T-helper 17 cell (primary cell): Measurements from ENCODE around the gene SDHA. TPM values are rescaled to one million over a fixed set of nuclear protein-coding genes. Genes with fewer than 3 reads are reported as not detected.
"Not testable (repeated sequence)": the region's sequence is repeated elsewhere in the genome, so short reads cannot be mapped to it uniquely, and the experiment has no call there.

ENCODE experiments used
- ATAC-seq: fragments of 150-1000 bp; cut with Tn5 transposase; 2 replicates; pipeline ENCODE4 v1.10.0; 2021; ENCODE audit warnings: mild to moderate bottlenecking, moderate library complexity
- DNase-seq, 3 donors: peaks; one replicate each; pipeline versions ENCODE4 v3.0.0 to v3.0.0-alpha.2; 2020 to 2021
- H3K9me3 ChIP-seq: one replicate; pipeline ENCODE4 v1.7.0; 2013; ENCODE audit warnings: low read length, mild to moderate bottlenecking; ENCODE audit not compliant: control insufficient read depth, poor library complexity, severe bottlenecking
- H3K27ac Mint-ChIP-seq: one replicate; pipeline ENCODE4 v1.8.0; 2022; ENCODE audit warnings: mild to moderate bottlenecking, moderate library complexity, mixed read lengths
- H3K27me3 Mint-ChIP-seq: one replicate; pipeline ENCODE4 v1.8.0; 2022; ENCODE audit warnings: mixed read lengths
- H3K36me3 Mint-ChIP-seq: one replicate; pipeline ENCODE4 v1.8.0; 2022; ENCODE audit warnings: low read depth, mixed read lengths
- H3K4me1 Mint-ChIP-seq: one replicate; pipeline ENCODE4 v1.8.0; 2022; ENCODE audit warnings: mild to moderate bottlenecking, mixed read lengths
- H3K4me3 Mint-ChIP-seq: one replicate; pipeline ENCODE4 v1.8.0; 2022; ENCODE audit warnings: mild to moderate bottlenecking, moderate library complexity, mixed read lengths
- total RNA-seq, 4 donors: library from RNA in 2 of 4; stranded (reverse) in 2 of 4; gene quantifications; one replicate each; pipeline ENCODE4 v1.2.3 and lab custom pipeline; 2022 to 2026

The SDHA gene
- total RNA-seq, 2 donors from 2014 or later, result 170 to 171 TPM

DNA sequence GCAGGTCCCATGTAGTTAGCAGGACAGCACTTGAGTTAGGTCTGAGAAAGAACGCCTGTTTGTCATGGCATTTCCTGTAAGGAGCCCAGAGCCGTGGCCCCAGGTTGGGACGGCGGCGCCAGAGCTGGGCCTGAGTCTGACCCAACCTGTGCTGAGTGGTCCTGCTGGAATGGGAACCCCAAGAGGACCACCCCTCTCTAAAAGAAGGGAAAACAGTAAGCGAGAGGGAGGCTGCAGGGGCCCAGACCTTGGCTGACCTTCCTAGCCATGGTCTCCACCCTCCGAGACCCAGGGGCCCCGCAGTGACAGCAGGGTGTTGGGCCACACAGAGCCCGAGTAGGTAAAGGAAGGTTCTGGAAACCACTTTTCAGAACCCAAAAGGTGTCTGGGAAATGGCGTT, 28.6 kb upstream of the SDHA start:
- Mint-ChIP-seq H3K4me1 (peaks cover 10% of the 10 kb centered on the region), H3K4me3 (no peak overlapping the region), H3K27me3 (peaks cover 5% of the 10 kb centered on the region), H3K27ac (no peak overlapping the region), H3K36me3 (no peaks in the 10 kb centered on the region)
- ATAC-seq (no peak), DNase-seq (no peak)
- no peaks in the 10 kb centered on the region for H3K9me3 ChIP-seq

DNA sequence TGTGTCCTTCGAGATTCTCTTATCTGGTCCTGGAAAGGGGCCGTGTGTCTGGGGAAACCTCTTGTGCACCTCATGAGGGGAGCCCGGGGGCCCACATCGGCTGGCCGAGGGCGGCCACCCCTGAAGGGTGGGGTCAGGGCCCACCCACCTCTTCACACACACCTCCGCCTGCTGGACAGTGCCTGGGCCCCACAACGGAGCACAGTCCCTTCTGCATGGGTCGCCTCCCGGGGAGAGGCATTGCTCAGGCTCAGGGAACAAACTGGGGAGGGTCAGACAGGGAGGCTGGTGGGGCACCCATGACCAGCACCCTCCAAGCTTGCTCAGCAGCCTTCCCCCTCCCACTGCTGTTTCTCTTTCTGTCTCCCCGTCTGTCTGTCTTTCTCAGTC, 28.1 kb upstream of the SDHA start:
- Mint-ChIP-seq H3K4me1 (peaks cover 10% of the 10 kb centered on the region), H3K27me3 (peaks cover 5% of the 10 kb centered on the region), H3K27ac (peak overlapping the region; percentile 72), H3K4me3 (no peak overlapping the region), H3K36me3 (no peaks in the 10 kb centered on the region)
- DNase-seq (no peak), ATAC-seq (no peak)
- no peaks in the 10 kb centered on the region for H3K9me3 ChIP-seq

DNA sequence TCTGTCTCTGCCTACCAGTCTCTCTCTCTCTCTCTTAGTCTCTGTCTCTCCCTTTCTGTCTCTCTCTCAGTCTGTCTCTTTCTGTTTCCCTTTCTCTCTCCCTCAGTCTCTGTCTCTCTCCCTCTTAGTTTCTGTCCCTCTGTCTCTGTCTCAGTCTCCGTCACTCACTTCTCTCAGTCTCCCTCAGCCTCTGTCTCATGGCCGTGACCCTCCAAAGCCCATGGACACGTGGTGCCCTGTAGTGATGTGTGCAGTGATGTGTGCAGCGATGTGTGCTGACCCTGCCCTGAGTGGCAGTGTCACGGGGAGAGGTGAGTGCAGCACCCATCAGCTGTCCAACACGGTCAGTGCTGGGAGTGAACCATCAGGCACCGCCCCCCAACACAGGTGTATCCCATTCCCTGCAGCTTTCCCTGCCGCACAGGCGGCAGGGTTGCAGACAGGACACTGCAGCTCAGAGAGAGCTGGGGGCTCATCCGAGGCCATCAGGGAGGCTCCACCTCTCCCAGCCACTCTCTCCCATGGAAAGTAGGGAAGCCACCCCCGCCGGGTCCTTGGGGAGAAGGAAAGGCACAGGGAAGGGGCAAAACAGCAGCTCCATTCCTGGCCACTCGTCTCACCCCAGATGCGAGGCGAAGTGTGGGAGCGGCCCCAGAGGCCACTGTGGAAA, 27.6 kb upstream of the SDHA start:
- no peaks in the 10 kb centered on the region for H3K9me3 ChIP-seq

DNA sequence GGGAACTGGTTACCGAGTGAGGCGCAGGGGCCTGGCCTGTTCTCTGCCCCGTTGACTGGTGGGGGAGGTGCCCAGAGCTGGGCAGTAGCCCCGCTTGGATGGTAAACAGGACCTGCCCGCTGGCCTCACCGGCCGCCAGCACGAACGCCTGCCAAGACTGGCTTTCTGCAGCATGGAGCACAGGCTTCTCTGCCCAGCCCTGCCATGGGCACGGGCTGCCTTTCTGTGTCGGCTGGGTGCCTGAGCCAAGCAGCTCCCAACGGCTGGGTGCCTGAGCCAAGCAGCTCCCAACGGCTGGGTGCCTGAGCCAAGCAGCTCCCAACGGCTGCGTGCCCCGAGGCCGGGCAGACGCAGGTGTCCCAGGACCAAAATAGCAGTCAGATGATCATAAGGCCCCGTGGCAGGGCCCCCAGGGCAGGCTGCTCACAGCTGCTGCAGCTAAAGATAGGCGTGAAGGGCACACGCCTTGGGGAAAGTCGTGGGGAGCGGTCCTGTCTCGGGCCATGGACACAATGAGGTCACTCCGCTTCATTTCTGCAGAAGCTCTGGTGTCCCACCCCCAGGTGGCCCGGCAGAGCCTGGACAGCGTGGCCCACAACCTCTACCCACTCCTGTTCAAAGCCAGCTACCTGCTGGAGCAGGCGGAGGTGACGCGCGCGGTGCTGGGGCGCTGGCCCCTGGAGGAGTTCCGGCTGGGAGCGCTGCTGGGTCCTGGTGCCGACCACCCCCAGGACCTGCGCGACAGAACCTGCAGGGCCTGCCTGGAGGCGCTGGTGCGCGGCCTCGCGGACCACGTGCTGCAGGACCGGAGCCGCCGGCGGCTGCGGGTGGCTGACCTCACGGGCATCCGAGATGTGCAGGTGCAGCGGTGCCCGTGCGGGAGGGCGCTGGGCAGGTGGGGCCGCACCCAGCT, 26.8 kb upstream of the SDHA start, which contains the start of gene LRRC14B:
Gene LRRC14B (plus strand): TSS at position 460 of the 913 bp plus-strand sequence. CDS start 44 bp downstream, at position 504.
- Mint-ChIP-seq H3K36me3 (no peaks in the 10 kb centered on the region), H3K4me3 (no peak within 1 kb of the TSS), H3K27ac (peak within 1 kb of the TSS; percentile 72), H3K27me3 (peaks cover 5% of the 10 kb centered on the region), H3K4me1 (peaks cover 10% of the 10 kb centered on the region)
- ATAC-seq (no peak), DNase-seq (no peak)
- H3K9me3 ChIP-seq, result no peaks in the 10 kb centered on the region

More for the DNA sequence above, 27.6 kb upstream of the SDHA start:
- Mint-ChIP-seq H3K4me3 (no peak overlapping the region), H3K4me1 (peaks cover 10% of the 10 kb centered on the region), H3K27ac (peak overlapping the region; percentile 72), H3K27me3 (peaks cover 5% of the 10 kb centered on the region), H3K36me3 (no peaks in the 10 kb centered on the region)
- no peak for DNase-seq
- ATAC-seq, result no peak

DNA sequence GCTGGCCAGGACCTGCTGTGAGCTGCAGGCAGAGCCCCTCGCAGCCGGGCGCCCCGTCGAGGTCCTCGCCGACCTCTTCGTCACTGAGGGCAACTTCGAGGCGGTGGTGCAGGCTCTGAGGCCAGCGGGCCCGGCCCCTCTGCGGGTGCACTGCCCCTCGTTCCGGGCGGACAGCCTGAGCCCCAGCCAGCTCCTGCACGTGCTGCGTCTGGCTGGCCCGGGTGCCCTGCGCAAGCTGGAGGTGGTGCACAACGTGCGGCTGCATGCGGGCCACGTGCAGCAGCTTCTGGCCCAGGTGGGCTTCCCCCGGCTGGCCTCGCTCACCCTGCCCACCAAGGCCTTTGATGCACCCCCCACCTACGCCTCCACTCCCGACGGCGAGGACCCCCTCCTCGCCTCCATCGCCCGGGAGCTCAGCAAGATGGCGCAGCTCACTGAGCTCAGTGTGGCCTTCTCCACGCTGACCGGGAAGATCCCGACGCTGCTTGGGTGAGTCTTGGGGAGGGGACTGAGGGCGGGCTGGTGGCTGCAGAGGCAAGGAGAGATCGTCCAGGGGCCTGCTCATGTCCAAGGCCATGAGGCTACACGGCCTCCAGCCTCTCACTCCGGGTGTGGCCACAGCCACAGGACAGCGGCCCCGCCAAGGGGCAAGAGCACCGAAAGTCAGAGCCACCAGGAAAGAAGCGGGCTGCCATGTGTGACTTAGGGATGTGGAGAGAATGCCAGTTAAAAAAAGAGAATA, 26.0 kb upstream of the SDHA start:
- no peak for DNase-seq
- no peaks in the 10 kb centered on the region for H3K9me3 ChIP-seq
- Mint-ChIP-seq H3K4me3 (no peak overlapping the region), H3K27me3 (peaks cover 5% of the 10 kb centered on the region), H3K36me3 (no peaks in the 10 kb centered on the region), H3K4me1 (peaks cover 10% of the 10 kb centered on the region), H3K27ac (no peak overlapping the region)
- no peak for ATAC-seq

DNA sequence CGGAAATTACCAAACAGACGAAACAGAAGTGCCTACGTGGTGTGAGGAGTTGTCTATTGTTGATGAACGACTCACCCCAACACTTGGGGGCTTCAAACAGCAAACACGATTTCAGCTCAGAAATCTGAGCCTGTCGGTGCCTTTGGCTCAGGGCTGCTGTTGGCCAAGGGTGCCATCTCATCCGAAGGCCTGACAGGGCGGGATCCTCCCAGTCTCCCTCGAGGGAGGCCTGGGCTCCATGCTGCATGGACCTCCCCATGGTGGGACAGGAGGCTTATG, 25.5 kb upstream of the SDHA start:
- DNase-seq (no peak), ATAC-seq (no peak)
- Mint-ChIP-seq H3K4me1 (peaks cover 10% of the 10 kb centered on the region), H3K36me3 (no peaks in the 10 kb centered on the region), H3K27ac (no peak overlapping the region), H3K4me3 (no peak overlapping the region), H3K27me3 (peaks cover 5% of the 10 kb centered on the region)
- H3K9me3 ChIP-seq, result no peaks in the 10 kb centered on the region

DNA sequence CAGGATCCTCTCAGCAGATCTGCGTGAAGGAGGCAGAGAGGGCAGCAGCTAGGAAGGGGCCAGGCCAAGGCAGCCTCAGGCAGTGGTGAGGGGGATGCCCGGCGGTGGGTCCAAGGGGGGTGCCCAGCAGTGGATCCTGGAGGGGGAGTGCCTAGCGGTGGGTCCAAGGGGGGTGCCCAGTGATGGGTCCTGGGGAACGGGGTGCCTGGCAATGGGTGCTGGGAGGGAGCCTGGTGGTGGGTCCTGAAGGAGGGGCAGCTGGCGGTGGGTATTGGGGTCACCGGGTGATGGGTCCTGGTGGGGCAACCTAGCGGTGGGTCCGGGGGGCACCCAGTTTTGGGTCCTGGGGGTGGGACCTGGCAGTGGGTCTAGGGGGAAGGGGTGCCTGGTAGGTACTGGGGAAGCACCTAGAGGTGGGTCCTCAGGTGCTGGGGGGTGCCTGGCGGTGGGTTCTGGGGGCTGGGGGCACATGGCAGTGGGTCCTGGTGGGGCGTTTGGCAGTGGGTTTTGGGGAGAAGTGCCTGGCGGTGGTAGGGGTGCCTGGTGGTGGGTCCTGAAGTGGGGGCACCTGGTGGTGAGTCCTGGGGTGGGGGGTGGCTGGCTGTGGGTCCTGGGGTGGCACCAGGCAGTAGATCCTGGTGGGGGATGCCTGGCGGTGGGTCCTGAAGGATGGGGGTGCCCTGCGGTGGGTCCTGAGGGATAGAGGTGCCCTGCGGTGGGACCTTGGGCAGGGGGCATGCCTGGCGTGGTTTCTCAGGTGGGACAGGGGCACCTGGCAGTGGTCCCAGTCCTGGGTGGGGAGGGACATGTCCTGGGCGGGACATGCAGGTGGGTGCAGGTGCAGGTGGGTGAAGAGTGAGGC, 24.9 kb upstream of the SDHA start:
- DNase-seq, result no peak
- no peak overlapping the region for H3K27ac Mint-ChIP-seq
- no peak for ATAC-seq
- H3K9me3 ChIP-seq, result no peaks in the 10 kb centered on the region
- H3K4me1 Mint-ChIP-seq, result peaks cover 9% of the 10 kb centered on the region
- H3K4me3 Mint-ChIP-seq, result no peak overlapping the region
- no peaks in the 10 kb centered on the region for H3K36me3 Mint-ChIP-seq
- peaks cover 5% of the 10 kb centered on the region for H3K27me3 Mint-ChIP-seq

DNA sequence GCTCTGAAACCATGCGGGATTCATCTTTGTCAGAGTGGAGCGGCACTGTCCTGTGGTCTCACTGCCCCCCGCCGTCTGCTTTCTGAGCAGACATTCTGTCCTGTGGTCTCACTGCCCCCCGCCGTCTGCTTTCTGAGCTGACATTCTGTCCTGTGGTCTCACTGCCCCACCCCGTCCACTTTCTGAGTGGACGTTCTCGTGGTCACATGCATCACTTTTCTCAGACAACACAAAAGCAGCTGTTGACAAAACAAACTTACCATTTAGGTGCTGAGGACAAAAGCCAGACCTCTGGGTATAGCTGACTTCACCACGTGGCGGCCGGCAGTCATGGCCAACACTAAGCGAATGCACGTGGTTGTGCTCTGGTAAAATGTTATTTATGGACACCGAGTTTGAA, 24.0 kb upstream of the SDHA start:
- H3K36me3 Mint-ChIP-seq, result no peaks in the 10 kb centered on the region
- H3K4me1 Mint-ChIP-seq, result peaks cover 4% of the 10 kb centered on the region
- no peak for DNase-seq
- H3K27ac Mint-ChIP-seq, result no peak overlapping the region
- H3K9me3 ChIP-seq, result no peaks in the 10 kb centered on the region
- H3K27me3 Mint-ChIP-seq, result peaks cover 5% of the 10 kb centered on the region
- no peak overlapping the region for H3K4me3 Mint-ChIP-seq
- ATAC-seq, result no peak

DNA sequence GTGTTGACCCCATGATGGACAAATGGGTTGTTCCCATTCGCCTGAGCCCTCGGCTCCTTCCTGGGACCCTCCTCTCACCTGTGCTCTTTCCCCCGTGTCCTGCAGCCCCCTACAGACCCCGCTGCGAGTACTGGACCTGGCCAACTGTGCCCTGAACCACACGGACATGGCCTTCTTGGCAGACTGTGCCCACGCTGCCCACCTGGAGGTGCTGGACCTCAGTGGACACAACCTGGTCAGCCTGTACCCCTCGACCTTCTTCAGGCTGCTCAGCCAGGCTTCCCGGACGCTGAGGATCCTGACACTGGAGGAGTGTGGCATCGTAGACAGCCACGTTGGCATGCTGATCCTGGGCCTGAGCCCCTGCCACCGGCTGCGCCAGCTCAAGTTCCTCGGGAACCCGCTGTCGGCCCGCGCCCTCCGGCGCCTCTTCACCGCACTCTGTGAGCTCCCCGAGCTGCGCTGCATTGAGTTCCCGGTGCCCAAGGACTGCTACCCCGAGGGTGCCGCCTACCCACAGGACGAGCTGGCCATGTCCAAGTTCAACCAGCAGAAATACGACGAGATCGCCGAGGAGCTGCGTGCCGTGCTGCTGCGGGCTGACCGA, 23.4 kb upstream of the SDHA start:
- no peak overlapping the region for H3K27ac Mint-ChIP-seq
- no peak for ATAC-seq
- peaks cover 5% of the 10 kb centered on the region for H3K27me3 Mint-ChIP-seq
- DNase-seq, result no peak
- no peaks in the 10 kb centered on the region for H3K9me3 ChIP-seq
- H3K36me3 Mint-ChIP-seq, result no peaks in the 10 kb centered on the region
- peaks cover 4% of the 10 kb centered on the region for H3K4me1 Mint-ChIP-seq
- no peak overlapping the region for H3K4me3 Mint-ChIP-seq

DNA sequence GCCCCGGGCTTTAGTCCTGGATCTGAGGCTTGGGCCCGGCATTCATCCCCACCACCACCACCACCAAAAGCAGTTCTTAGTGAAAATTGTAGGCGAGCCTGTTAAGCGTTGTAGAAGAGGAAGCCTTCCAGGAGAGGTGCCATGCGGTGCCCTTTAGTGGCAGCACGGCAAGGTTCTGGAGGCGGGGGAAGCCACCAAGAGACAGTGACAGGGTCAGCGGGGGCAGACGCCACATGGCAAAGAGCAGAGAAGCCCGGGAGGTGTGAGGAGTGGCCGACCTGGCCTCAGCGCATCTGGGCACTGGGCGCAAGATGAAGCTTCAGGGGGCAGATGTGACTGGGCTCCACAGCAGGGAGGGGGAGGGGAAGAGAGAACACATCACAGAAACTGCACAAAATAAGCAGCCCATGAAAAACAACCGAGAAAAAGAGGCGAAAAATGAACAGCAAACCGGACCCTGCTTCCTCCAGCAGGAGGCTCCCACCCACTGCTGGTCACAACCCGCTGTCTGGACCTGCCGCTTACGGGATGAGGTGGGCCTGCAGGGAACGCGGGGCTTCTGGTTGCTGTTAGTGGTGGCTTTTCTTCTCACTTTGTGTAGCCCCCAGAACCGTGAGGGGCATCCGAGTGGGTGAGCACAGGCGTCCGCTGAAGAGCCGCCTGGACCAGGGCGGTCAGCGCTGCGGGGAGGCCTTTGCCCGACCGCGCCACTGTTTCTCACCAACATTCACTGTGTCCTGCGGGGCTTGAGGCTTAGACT, 22.5 kb upstream of the SDHA start:
- Mint-ChIP-seq H3K27ac (no peak overlapping the region), H3K4me3 (no peak overlapping the region), H3K4me1 (no peaks in the 10 kb centered on the region), H3K27me3 (peaks cover 1% of the 10 kb centered on the region), H3K36me3 (no peaks in the 10 kb centered on the region)
- no peak for DNase-seq
- ATAC-seq, result no peak
- H3K9me3 ChIP-seq, result no peaks in the 10 kb centered on the region

DNA sequence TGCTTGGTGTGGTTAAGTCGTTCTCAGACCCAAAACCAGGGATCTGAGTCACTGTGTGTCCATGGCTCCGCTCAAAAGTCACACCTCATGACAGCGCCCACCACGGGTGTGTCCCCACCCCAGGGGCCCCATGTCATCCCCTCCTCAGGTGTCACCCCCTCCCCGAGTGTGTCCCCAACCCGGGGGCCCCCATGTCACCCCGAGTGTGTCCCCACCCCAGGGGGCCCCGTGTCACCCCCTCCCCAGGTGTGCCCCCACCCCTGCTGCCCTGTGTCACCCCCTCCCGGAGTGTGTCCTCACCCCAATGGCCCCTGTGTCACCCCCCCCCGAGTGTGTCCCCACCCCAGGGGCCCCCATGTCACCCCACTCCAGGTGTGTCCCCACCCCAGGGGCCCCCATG, 21.8 kb upstream of the SDHA start:
- Mint-ChIP-seq H3K4me1 (peaks cover 3% of the 10 kb centered on the region), H3K36me3 (no peaks in the 10 kb centered on the region), H3K27ac (no peak overlapping the region), H3K27me3 (no peaks in the 10 kb centered on the region), H3K4me3 (no peak overlapping the region)
- no peaks in the 10 kb centered on the region for H3K9me3 ChIP-seq
- ATAC-seq, result no peak
- no peak for DNase-seq

DNA sequence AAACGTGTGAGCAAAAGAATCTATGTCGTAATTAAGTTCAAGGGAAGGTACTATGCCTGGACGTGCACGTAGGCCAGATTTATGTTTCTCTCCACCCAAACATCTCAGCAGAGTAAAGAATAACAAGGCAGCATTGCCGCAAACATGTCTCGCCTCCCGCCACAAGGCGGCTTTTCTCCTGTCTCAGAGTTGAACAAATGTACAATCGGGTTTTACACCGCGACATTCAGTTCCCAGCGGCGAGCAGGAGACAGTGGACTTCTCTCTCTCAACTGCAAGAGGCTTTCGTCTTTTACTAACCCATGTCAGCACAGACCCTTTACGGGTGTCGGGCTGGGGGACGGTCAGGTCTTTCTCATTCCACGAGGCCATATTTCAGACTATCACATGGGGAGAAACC, 21.1 kb upstream of the SDHA start:
- H3K4me3 Mint-ChIP-seq, H3K27ac Mint-ChIP-seq, ATAC-seq, H3K4me1 Mint-ChIP-seq, H3K27me3 Mint-ChIP-seq, DNase-seq, H3K36me3 Mint-ChIP-seq, H3K9me3 ChIP-seq: not testable (repeated sequence)
